ENCODE measurements around the gene TIGAR. TPM values are rescaled to one million over a fixed set of nuclear protein-coding genes. Genes with fewer than 3 reads are reported as not detected.

Gene TIGAR
- polyA plus RNA-seq, 2 of the 4 experiments (the other 2 are of a cell fraction): 24.5 to 50.9 TPM

DNA sequence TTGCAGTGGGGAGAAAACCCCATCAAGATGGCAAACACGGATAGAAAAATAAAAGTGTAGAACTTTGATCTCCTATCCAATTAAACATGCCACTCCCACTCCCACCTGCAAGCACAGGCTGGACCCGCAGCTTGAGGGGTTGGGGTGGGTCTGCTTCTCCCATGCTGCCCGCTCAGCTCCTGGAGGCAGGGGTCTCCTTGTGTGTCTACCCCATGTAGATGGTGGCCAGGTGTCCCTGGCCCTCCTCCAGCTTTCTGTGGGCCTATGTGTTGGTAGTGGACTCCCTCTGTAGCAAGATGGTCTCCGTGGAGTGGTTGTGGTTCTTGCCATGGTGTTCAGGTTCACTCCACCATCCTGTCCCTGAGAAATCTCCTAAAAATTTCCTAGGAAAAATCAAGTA, 82.0 kb downstream of the TIGAR start:
- DNase-seq (ENCODE audit: low read depth in 1 of 2, low spot score in 1 of 2): no peak
- H3K9me3 ChIP-seq: no peaks in the 10 kb centered on the region; the same call in 2 of the 3 replicates
- H3K27ac ChIP-seq: no peak overlapping the region
- POLR2A ChIA-PET: no interaction called here
- 0% methylated on average over 4 of the region's 4 CpGs for WGBS (ENCODE audit: missing lambda C conversion rate)
- no peak overlapping the region for H3K4me2 ChIP-seq
- CTCF ChIA-PET: no interaction called here
- no peak for FAIRE-seq
- ATAC-seq: no peak
- no peak overlapping the region for H3K4me3 ChIP-seq
- no peaks in the 10 kb centered on the region for H3K4me1 ChIP-seq
- TF ChIP-seq RAD21 (conservative IDR thresholded peaks at IDR 0.05 in 1 of 2, IDR thresholded peaks at IDR 0.05 in 1 of 2) (no peak), CBX2 (IDR thresholded peaks at IDR 0.05; ENCODE audit: borderline replicate concordance, low read depth) (no peak), ATOH8 (CRISPR knock-in tag; IDR thresholded peaks at IDR 0.05; ENCODE audit: low read depth) (no peak), RFX5 (IDR thresholded peaks at IDR 0.05) (no peak), BCL3 (IDR thresholded peaks at IDR 0.05) (no peak), CHD2 (IDR thresholded peaks at IDR 0.05; ENCODE audit: low read length, partially characterized antibody) (no peak), HDAC2 (IDR thresholded peaks at IDR 0.05) (no peak), CBX8 (IDR thresholded peaks at IDR 0.05) (no peak), NFE2L2 (conservative IDR thresholded peaks at IDR 0.05; ENCODE audit: low read length) (no peak), MYC (IDR thresholded peaks at IDR 0.05; ENCODE audit: borderline replicate concordance, low read length) (no peak)

Other genes with a start within 250 kb of the TIGAR start
- gene CCND2, start 47.5 kb upstream of the TIGAR start, polyA plus RNA-seq (2011; rRNA removed): 0.18 and 0.20 TPM in 2 replicates
- not detected in 3 replicates for gene CCND2, start 47.5 kb upstream of the TIGAR start, polyA plus RNA-seq (2017; fragmentation: RNase III; extraction: RNeasy Plus Mini Kit Qiagen cat#74134 plus additional on column Dnase treatment)
- not detected in 2 replicates for gene FGF23, start 58.5 kb downstream of the TIGAR start, polyA plus RNA-seq (2011; rRNA removed)
- not detected in 3 replicates for gene FGF23, start 58.5 kb downstream of the TIGAR start, polyA plus RNA-seq (2017; fragmentation: RNase III; extraction: RNeasy Plus Mini Kit Qiagen cat#74134 plus additional on column Dnase treatment)
- not detected in 2 replicates for gene FGF6, start 124.6 kb downstream of the TIGAR start, polyA plus RNA-seq (2011; rRNA removed)
- gene FGF6, start 124.6 kb downstream of the TIGAR start, polyA plus RNA-seq (2017; fragmentation: RNase III; extraction: RNeasy Plus Mini Kit Qiagen cat#74134 plus additional on column Dnase treatment): not detected in 3 replicates
- 28.8 and 56.7 TPM in 2 replicates for gene RAD51AP1, start 217.7 kb downstream of the TIGAR start, polyA plus RNA-seq (2011; rRNA removed)
- gene RAD51AP1, start 217.7 kb downstream of the TIGAR start, polyA plus RNA-seq (2017; fragmentation: RNase III; extraction: RNeasy Plus Mini Kit Qiagen cat#74134 plus additional on column Dnase treatment): 26.5 to 32.1 TPM (median 30.6 TPM) in 3 replicates
- 84.5 and 90.6 TPM in 2 replicates for gene DYRK4, start 241.0 kb downstream of the TIGAR start, polyA plus RNA-seq (2011; rRNA removed)
- 36.5 to 42.7 TPM (median 40.3 TPM) in 3 replicates for gene DYRK4, start 241.0 kb downstream of the TIGAR start, polyA plus RNA-seq (2017; fragmentation: RNase III; extraction: RNeasy Plus Mini Kit Qiagen cat#74134 plus additional on column Dnase treatment)

All from A549 (cell line).